NCI-H1417 (cell line): ENCODE measurements around the gene B4GALT6.
A peak's percentile ranks its signal among the peaks of the same experiment; 100 is the strongest.
"Not testable (repeated sequence)": the region's sequence is repeated elsewhere in the genome, so short reads cannot be mapped to it uniquely, and the experiment has no call there.

Source experiments
- DNase-seq, 3 experiments: peaks; one replicate each; lab custom pipeline; 2025; lab: John Stamatoyannopoulos, UW

Gene B4GALT6

DNA sequence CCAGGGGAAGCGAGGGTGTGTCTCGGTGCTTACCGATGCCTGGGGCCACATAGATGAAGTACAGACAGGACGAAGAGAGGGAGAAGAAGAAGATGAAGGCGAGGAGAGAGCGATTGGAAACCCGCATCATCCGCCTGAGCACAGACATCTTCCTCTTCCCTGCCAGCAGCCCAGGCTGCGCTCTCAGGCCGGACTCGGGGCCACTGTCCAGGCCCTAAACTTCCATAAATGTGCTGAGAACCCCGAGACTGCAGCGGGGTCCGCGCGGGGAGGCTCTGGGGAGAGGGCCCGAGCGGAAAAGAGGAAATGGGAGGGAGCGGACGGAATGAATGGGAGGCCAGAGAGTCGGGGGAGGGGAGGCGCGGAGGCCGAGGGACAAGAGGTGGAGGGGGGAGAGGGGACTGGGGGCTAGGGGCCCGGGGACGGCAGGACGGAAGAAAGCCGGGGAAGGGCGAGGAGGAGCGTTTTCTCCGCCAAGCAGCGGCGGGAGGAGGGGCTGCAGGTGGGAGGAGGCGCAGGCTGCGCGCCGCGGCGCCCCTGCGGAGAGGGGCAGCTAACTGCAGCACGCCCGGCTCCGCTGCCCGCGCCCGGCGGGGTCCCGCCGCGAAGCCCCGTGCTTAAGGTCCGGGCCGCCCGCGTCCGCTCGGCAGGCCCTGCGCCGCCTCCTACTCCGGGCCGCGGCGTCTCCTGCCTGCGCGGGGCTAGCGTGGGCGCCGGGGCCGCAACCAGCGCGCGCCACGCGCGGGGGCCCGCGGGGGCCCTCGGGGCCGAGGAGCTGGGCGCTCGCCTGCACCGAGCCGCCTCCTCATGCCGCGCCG lies at the start of gene B4GALT6:
Gene B4GALT6 (minus strand): TSS at position 303 of the 818 bp plus-strand sequence. CDS start 155 bp downstream, at position 148.
- peak; percentile 35 to 85 (median 81) for DNase-seq

DNA sequence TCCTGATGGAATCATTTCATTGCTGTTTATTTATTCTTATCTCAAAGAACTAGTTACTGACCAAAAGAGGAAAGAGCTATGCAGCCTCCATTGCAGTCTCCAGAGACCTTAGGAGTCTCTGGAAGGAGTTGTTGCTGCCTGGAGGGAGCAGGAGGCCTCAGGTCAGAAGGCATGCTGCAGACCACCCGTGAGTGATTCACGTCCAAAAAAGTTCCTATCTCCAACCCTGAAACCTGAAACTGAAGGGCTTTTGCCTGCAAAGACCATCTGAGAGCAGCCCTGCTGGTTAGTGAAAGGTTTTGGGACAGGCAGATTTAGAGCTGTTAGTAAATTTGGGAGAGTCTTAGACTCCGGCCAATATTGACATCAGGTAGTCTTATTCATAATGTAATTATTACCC lies 47.2 kb upstream of the B4GALT6 start:
- no peak for DNase-seq

GRCh38 chr18:31729196-31729595 lies 44.8 kb upstream of the B4GALT6 start:
- DNase-seq: not testable (repeated sequence)

GRCh38 chr18:31723990-31724711 lies 39.8 kb upstream of the B4GALT6 start:
- DNase-seq: peak in 2 of 3 experiments; percentile 47 to 62

GRCh38 chr18:31723639-31723989 lies 39.2 kb upstream of the B4GALT6 start:
- peak in 1 of 3 experiments; percentile 52 for DNase-seq

DNA sequence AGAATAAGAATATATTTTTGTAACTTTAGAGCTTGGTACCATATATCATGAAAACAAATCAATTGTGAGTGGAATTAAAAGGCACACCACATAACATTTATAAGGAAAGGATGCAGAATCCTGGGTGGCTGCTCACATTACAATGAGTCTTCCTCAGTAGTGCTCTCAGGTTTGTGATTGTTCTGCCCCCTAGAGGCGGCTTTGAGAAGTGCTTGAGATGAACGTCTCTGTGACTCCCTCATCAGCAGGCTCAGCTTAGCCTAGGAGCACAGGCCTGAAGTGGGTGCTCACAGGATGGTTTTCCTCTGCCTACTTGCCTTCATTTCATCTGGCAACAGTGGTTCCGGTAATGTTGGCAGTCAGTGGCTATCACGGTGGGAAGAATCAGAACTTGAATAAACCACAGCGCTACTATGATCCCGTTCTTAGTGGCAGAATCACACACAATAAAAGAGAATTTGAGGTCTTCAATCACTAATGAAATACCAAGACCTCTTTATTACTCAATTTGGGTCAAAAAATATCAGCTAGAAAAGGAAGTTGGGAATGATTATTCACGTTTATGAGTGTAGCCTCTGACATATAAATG lies 38.1 kb upstream of the B4GALT6 start:
- DNase-seq: peak; percentile 72 to 93 (median 73)

DNA sequence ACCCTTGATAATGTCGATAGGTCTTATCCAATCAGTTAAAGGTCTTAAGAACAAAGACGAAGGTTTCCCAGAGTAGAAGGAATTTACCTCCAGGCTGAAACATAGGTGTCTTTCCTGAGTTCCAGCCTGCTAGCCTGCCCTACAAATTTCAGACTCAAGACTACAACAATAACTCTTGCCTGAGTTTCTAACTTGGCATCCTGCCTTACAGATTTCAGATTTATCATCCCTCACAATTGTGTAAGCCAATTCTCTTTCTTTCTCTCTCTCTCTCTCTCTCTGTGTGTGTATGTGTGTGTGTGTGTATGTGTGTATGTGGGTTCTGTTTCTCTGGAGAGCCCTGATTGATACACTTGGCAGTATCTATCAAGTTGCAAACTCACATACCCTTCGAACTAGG lies 37.2 kb upstream of the B4GALT6 start:
- no peak for DNase-seq

DNA sequence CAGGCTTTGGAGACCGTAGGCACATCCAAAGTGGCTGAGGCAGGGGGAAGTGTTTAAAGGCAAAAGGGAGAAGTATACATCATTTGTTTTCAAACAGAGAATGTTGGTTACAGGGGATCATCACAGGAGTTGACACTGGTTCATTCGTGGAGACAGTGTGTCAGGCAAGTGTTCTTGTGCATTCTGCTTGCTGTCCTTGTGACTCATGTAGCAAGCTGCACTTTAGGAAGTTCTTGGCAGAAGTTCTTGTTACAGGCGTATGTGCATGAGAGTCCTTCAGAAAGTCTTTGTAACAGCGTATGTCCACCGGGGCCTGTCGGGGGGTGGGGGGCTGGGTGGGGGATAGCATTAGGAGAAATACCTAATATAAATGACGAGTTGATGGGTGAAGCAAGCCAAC lies 36.5 kb upstream of the B4GALT6 start:
- no peak for DNase-seq

- DNase-seq: no peak
These were observed 35.1 kb upstream of the B4GALT6 start for GRCh38 chr18:31719363-31720006.

DNA sequence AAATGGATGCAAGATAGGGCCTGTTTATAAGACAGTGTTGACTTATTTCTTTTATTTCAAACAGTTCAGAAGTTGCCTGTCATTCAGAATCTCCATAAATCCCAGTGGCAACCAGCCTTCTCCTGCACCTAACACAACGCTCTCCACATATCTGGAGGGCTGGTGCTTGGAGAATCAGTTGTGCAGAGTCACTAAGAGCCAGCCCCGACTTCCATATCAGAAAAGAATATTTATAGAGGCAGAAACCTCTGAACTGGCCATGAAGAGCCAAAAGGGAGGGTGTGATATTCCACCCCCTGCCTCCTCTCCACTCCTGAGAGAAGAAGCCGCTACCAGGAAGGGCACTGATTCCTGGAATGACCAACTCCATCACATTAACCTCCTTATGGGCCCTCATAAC lies 34.0 kb upstream of the B4GALT6 start:
- DNase-seq: no peak

- DNase-seq: no peak
These were observed 32.0 kb upstream of the B4GALT6 start for GRCh38 chr18:31716362-31716761.

DNA sequence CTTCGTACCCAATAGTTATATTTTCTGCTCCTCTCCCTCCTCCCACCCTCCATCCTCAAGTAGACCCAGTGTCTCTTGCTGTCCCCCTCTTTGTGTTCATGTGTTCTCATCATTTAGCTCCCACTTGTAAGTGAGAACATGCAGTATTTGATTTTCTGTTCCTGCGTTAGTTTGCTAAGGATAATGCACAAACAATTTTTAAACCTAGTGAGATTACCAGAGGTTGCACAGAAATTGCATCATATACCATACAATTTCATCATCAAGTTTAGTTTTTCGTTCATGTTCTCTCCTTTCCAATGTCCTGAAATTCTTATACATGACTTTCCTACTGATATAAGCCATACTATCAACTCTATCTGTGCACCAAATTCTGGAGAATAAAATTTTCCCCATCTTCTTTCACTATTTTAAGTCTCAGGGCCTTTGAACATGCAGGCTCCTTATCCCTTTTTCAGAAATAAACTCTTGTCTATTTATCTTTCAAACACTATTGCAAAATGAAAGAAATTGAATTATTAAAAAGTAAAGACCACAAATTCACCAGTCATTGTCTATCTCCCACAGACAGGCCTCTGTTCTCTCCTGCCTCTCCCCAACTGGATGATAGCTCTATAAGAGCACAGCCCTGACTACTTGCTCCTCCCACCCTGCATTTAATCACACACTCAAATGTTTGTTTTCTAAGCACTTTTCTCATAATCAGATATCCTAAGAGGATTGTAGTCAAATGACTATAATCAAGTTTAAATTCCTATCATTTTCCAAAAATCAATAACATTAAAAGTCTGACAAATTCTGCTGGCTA lies 27.2 kb upstream of the B4GALT6 start:
- no peak for DNase-seq

DNA sequence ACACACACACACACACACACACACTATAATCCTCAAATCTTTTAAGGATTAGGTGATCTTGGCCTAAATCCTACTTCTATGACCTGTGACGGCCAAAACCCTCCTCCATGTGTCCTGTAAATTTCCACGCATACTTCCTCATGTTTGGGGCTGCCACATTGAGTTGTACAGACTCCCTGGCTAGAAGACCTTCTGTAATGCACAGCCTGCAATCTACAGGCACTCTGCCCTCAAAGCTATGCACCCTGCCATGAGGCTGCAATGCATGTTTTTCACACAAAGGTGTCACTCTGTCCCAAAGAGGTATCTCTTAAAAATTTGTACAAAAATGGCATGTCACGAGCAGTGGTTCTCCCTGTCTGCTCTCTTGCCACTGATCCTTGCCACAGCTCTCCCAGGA lies 26.4 kb upstream of the B4GALT6 start:
- no peak for DNase-seq

GRCh38 chr18:31707815-31708214 lies 23.4 kb upstream of the B4GALT6 start:
- DNase-seq: no peak

- no peak for DNase-seq
These were observed 18.1 kb upstream of the B4GALT6 start for GRCh38 chr18:31702449-31702848.

DNA sequence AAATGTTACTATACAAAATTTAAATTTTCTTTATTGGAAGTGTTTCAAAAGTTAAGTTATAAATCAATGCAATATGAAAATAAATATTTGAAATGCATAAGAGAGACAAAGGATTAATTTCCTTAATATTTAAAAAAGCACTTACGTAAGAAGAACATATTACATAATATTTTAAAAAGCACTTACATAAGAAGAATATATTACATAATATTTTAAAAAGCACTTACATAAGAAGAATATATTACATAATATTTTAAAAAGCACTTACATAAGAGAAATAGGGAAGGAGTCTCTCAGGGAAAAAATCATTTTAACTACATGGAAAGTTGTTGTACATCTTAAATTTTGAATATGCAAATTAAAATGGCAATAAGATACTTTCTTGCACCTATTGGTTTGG lies 17.4 kb upstream of the B4GALT6 start:
- no peak for DNase-seq

DNA sequence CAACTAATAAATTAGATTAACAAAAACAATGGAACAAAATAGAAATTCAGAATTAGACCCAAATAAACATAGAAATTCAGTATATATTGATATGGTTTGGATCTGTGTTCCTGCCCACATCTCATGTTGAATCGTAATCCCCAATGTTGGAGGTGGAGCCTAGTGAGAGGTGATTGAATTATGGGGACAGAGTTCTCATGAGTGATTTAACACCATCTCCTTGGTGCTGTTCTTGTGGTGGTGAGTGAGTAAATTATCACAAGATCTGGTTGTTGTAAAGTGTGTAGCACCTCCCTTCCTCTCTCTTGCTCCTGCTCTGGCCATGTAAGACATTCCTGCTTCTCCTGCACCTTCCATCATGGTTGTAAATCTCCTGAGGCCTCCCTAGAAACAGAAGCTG lies 16.6 kb upstream of the B4GALT6 start:
- DNase-seq: no peak

- DNase-seq: no peak
These were observed 13.2 kb upstream of the B4GALT6 start for GRCh38 chr18:31697351-31698298.

DNA sequence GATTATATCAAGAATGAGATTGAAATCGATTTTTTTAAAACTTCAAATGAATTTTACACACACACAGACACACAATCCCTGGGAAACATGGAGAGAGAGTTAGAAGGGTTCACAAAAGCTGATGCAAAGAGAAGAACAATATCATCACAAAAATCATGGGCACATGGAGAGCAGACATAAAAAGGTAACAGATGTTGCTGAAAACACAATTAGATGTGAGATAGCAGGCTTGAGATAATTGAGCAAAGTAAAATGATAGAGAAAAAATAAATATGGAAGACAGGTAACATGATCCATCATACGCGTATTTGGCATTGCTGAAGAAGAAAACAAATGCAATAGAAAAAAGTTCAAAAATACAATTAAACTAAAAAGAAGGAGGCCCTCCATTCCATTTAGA lies 11.6 kb upstream of the B4GALT6 start:
- DNase-seq: no peak

- DNase-seq: no peak
These were observed 9.9 kb upstream of the B4GALT6 start for GRCh38 chr18:31694297-31694696.
